Measurements from ENCODE around the gene ZNF487. TPM values are rescaled to one million over a fixed set of nuclear protein-coding genes. Genes with fewer than 3 reads are reported as not detected.
"Not testable (repeated sequence)": the region's sequence is repeated elsewhere in the genome, so short reads cannot be mapped to it uniquely, and the experiment has no call there.

The ZNF487 gene
- polyA plus RNA-seq, 3 donors = 4.2 to 4.8 (median 4.4) TPM

- WGBS, 3 donors = 95 to 96% (median 96%) methylated on average over 20 to 24 of the region's 24 CpGs
- not testable (repeated sequence) for H3K27ac ChIP-seq (ENCODE audit: low read depth, low read length)
Measured at GRCh38 chr10:43465736-43466120, 28.8 kb downstream of the ZNF487 start.

- no peak overlapping the region for H3K27ac ChIP-seq (ENCODE audit: low read depth, low read length)
- WGBS, 3 donors = 94 to 95% (median 95%) methylated on average over 14 of the region's 14 CpGs
Measured at GRCh38 chr10:43471146-43471545, 34.2 kb downstream of the ZNF487 start.

GRCh38 chr10:43471935-43472720, 35.2 kb downstream of the ZNF487 start:
- WGBS, 3 donors = 85 to 86% (median 85%) methylated on average over 3 of the region's 3 CpGs

GRCh38 chr10:43479275-43479674, 42.4 kb downstream of the ZNF487 start:
- no peak overlapping the region for H3K27ac ChIP-seq (ENCODE audit: low read depth, low read length)

More at GRCh38 chr10:43471935-43472720, 35.2 kb downstream of the ZNF487 start:
- H3K27ac ChIP-seq (ENCODE audit: low read depth, low read length) = no peak overlapping the region

GRCh38 chr10:43482319-43483078, 45.6 kb downstream of the ZNF487 start:
- no peak overlapping the region for H3K27ac ChIP-seq (ENCODE audit: low read depth, low read length)
- whole genome bisulfite sequencing, 3 donors = 92 to 98% (median 94%) methylated on average over 2 of the region's 2 CpGs

- no peak overlapping the region for H3K27ac ChIP-seq (ENCODE audit: low read depth, low read length)
- WGBS, 3 donors = 89 to 95% (median 94%) methylated on average over 5 of the region's 5 CpGs
Measured at GRCh38 chr10:43491855-43492254, 54.9 kb downstream of the ZNF487 start.

- no peak overlapping the region for H3K27ac ChIP-seq (ENCODE audit: low read depth, low read length)
Measured at GRCh38 chr10:43502931-43503330, 66.0 kb downstream of the ZNF487 start.

- 55 to 86% (median 82%) methylated on average over 1 of the region's 1 CpG for WGBS, 3 donors
- no peak overlapping the region for H3K27ac ChIP-seq (ENCODE audit: low read depth, low read length)
Measured at GRCh38 chr10:43524434-43525247, 87.7 kb downstream of the ZNF487 start.

Other genes starting within 250 kb of the ZNF487 start
- 1 to 10 TPM in 1 of 3 donors, under 1 TPM in 2; 0.45 to 3.1 (median 0.59) TPM for gene RASGEF1A, start 170.0 kb upstream of the ZNF487 start, polyA plus RNA-seq
- gene FXYD4, start 65.5 kb upstream of the ZNF487 start, polyA plus RNA-seq = under 1 TPM in 2 of 3 donors, not detected in 1; 0.15 to 0.77 TPM
- 100 to 1,000 TPM in 2 of 3 donors, 10 to 100 TPM in 1; 90.0 to 174 (median 103) TPM for gene HNRNPF, start 27.9 kb upstream of the ZNF487 start, polyA plus RNA-seq
- 1 to 10 TPM; 1.6 to 2.8 (median 2.2) TPM for gene ZNF239, start 137.5 kb downstream of the ZNF487 start, polyA plus RNA-seq
- gene ZNF485, start 169.3 kb downstream of the ZNF487 start, polyA plus RNA-seq = 1 to 10 TPM; 1.4 to 3.1 (median 1.8) TPM
- 10 to 100 TPM; 28.8 to 50.0 (median 30.0) TPM for gene ZNF32, start 211.8 kb downstream of the ZNF487 start, polyA plus RNA-seq

Measured in adipose tissue (tissue), 3 donors.